H1 (cell line): ENCODE measurements around the gene PFDN6. TPM values are rescaled to one million over a fixed set of nuclear protein-coding genes. Genes with fewer than 3 reads are reported as not detected.

ENCODE experiments used
- ASH2L ChIP-seq: fragments of 200-600, 300-600 bp; sonication (generic); IDR thresholded peaks from one replicate; pipeline ENCODE4 v1.7.1; 2017; ENCODE audit warnings: low read length
- GABPA ChIP-seq: IDR thresholded peaks from 2 replicates; pipeline ENCODE4 v1.6.1; 2011; ENCODE audit warnings: mild to moderate bottlenecking, low read length, moderate library complexity, borderline replicate concordance; ENCODE audit not compliant: insufficient read depth
- KDM4A ChIP-seq: IDR thresholded peaks from one replicate; pipeline ENCODE4 v1.7.1; 2012; ENCODE audit warnings: low read depth, mild to moderate bottlenecking, moderate library complexity, low read length, inconsistent platforms; ENCODE audit not compliant: severe bottlenecking
- TAF7 ChIP-seq: optimal IDR thresholded peaks from 2 replicates; pipeline ENCODE3; 2011; ENCODE audit warnings: low read depth, mild to moderate bottlenecking, inconsistent platforms, low read length, moderate library complexity, borderline replicate concordance
- polyA plus RNA-seq, 7 experiments: library from polyadenylated mRNA; depleted of rRNA in 3 of 7; stranded (reverse) in 5 of 7; unstranded in 2 of 7; fragments of >200 nt in 5 of 7; fragments of 200-250 nt in 2 of 7; gene quantifications; 1 replicate in 5 of 7; 2 replicates in 1 of 7; 4 replicates in 1 of 7; pipeline versions ENCODE4 v1.2.1 to v1.2.3, GENCODE V29; 2011 to 2013; ENCODE audit warnings: missing spikeins in 2 of 7, mixed read lengths in 2 of 7
- total RNA-seq: library from RNA; stranded (reverse); fragmentation: NEBNext Ultra II Directional; extraction: Animal tissue kit (Norgen Biotek cat#: 25700); gene quantifications from 2 replicates; pipeline ENCODE4 v1.2.1, GENCODE V29; 2021

The PFDN6 gene
- total and polyA plus RNA-seq, 2 of the 8 experiments (the other 6 are each of a cell fraction or from before 2014, with no cell fraction given), result 32.0 to 95.7 TPM

- TF ChIP-seq GABPA (peak; percentile 72; the same call in 1 of the 2 replicates), KDM4A (no peak), TAF7 (peak; percentile 63), ASH2L (peak; percentile 84)
These were observed 12.3 kb upstream of the PFDN6 start, which contains the start of gene B3GALT4 (continued) for GRCh38 chr6:33276864-33277662.
